Activated CD4-positive, alpha-beta memory T cell treated with anti-CD3 and anti-CD28 coated beads, Interleukin-2, amount 10 ng/mL, durations not matched to agents 7 days and 5 days (primary cell): ENCODE measurements around the gene ZBTB44. TPM values are rescaled to one million over a fixed set of nuclear protein-coding genes. Genes with fewer than 3 reads are reported as not detected.
"Not testable (repeated sequence)": the region's sequence is repeated elsewhere in the genome, so short reads cannot be mapped to it uniquely, and the experiment has no call there.

Experiments
- CTCF ChIA-PET: fragments of 350-600 bp; sonication (Branson Sonifier 250); formaldehyde crosslinking; loops from one replicate; lab custom pipeline; 2021; ENCODE audit warnings: antibody characterized with exemption, inconsistent platforms; lab: Charles Lee
- POLR2A ChIA-PET: fragments of 350-600 bp; sonication (Branson Sonifier 250); formaldehyde crosslinking; loops from one replicate; lab custom pipeline; 2021; ENCODE audit warnings: antibody characterized with exemption; lab: Charles Lee
- DNase-seq: peaks from one replicate; pipeline ENCODE4 v3.0.0-alpha.2; 2020
- H3K27ac Mint-ChIP-seq: one replicate; pipeline ENCODE4 v1.8.0; 2021; ENCODE audit warnings: mild to moderate bottlenecking, mixed read lengths
- H3K27me3 Mint-ChIP-seq: one replicate; pipeline ENCODE4 v1.8.0; 2021; ENCODE audit warnings: mixed read lengths
- H3K36me3 Mint-ChIP-seq: one replicate; pipeline ENCODE4 v1.8.0; 2021; ENCODE audit warnings: low read depth, mixed read lengths
- H3K4me1 Mint-ChIP-seq: one replicate; pipeline ENCODE4 v1.8.0; 2021; ENCODE audit warnings: mixed read lengths
- H3K4me3 Mint-ChIP-seq: one replicate; pipeline ENCODE4 v1.8.0; 2021; ENCODE audit warnings: mild to moderate bottlenecking, mixed read lengths
- H3K9me3 Mint-ChIP-seq: one replicate; pipeline ENCODE4 v1.8.0; 2021; ENCODE audit warnings: mixed read lengths
- total RNA-seq, 2 experiments: library from RNA; stranded (reverse); gene quantifications; one replicate each; pipeline ENCODE4 v1.2.3, GENCODE V29; 2021

Gene ZBTB44
- total RNA-seq, 2 experiments from 2014 or later, result 51.2 to 51.7 TPM

DNA sequence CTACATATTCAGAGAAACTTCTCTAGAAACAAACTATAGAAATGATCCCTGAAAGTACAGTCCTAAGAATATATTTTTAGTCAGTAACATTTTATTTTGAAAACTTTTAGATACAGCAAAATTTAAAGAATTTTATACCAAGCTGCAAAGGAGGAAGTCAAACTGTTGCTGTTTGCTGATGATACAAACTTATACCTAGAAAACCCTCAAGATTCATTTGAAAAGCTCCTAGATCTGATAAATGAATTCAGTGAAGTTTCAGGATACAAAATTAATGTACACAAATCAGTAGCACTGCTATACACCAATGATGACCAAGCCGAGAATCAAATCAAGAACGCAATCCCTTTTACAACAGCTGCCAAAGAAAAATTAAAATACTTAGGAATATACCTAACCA, 10.1 kb downstream of the ZBTB44 start:
- peak overlapping the region; percentile 10 for H3K27ac Mint-ChIP-seq
- H3K9me3 Mint-ChIP-seq, result peaks cover 17% of the 10 kb centered on the region
- H3K27me3 Mint-ChIP-seq, result no peaks in the 10 kb centered on the region
- no peak overlapping the region for H3K4me3 Mint-ChIP-seq
- peaks cover 52% of the 10 kb centered on the region for H3K4me1 Mint-ChIP-seq
- no peak for DNase-seq
- CTCF ChIA-PET, result no interaction called here
- POLR2A ChIA-PET, result interaction anchor here (0.6 to 2.3 kb wide), 5 partner anchors 8 to 450 kb away, joined by 3 to 16 read pairs (median 4); partner anchors contain the start of gene ZBTB44
- peaks cover 68% of the 10 kb centered on the region for H3K36me3 Mint-ChIP-seq

DNA sequence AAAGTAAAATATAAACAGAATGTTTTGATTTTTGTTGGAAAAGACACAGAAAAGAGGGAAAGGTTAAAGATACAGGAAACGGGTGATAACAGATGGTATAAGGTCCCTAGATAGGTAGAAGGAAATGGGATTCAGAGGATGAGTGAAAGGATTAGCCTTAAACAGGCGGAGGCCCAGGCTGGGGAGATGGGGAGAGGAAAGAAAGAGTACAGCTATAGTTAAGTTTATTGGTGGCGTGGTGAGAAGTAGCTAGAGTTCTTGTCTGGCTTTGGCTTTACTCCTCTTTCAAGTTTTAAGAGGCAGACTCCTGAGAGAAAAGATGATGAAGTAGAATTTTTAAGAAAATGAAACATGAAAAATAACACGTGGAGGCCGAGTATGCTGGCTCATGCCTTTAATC, 13.7 kb downstream of the ZBTB44 start:
- peaks cover 40% of the 10 kb centered on the region for H3K4me1 Mint-ChIP-seq
- no peak for DNase-seq
- POLR2A ChIA-PET, result interaction anchor here (0.6 kb wide), 1 partner anchor 61 kb away, joined by 3 read pairs; no protein-coding TSS in a partner anchor
- CTCF ChIA-PET, result no interaction called here
- no peaks in the 10 kb centered on the region for H3K27me3 Mint-ChIP-seq
- H3K27ac Mint-ChIP-seq, result no peak overlapping the region
- H3K4me3 Mint-ChIP-seq, result no peak overlapping the region
- peaks cover 12% of the 10 kb centered on the region for H3K9me3 Mint-ChIP-seq
- H3K36me3 Mint-ChIP-seq, result peaks cover 50% of the 10 kb centered on the region

DNA sequence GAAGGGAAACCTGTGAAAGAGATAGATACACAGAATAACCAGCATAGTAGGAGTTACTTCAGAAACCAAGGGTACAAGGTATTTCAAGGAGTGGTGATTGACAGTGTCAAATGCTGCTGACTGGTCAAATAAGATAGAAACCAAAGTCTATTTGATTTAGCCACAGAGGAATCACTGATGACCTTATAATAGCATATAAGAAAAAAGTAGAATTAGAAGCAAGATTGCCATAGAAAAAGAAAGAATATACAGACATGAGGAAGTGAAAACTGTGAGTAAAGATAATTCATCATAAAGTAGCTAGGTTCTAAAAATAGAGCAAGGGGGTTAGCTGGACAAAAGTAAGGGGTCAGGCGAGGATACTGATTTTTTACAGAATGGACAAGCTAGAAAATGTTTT, 14.2 kb downstream of the ZBTB44 start:
- peaks cover 38% of the 10 kb centered on the region for H3K4me1 Mint-ChIP-seq
- no peak overlapping the region for H3K4me3 Mint-ChIP-seq
- H3K36me3 Mint-ChIP-seq, result peaks cover 47% of the 10 kb centered on the region
- no peaks in the 10 kb centered on the region for H3K27me3 Mint-ChIP-seq
- CTCF ChIA-PET, result interaction anchor here (0.6 kb wide), 1 partner anchor 17 kb away, joined by 3 read pairs; no protein-coding TSS in a partner anchor
- H3K27ac Mint-ChIP-seq, result no peak overlapping the region
- DNase-seq, result no peak
- H3K9me3 Mint-ChIP-seq, result peaks cover 12% of the 10 kb centered on the region
- POLR2A ChIA-PET, result interaction anchor here (0.6 kb wide), 1 partner anchor 61 kb away, joined by 3 read pairs; no protein-coding TSS in a partner anchor

DNA sequence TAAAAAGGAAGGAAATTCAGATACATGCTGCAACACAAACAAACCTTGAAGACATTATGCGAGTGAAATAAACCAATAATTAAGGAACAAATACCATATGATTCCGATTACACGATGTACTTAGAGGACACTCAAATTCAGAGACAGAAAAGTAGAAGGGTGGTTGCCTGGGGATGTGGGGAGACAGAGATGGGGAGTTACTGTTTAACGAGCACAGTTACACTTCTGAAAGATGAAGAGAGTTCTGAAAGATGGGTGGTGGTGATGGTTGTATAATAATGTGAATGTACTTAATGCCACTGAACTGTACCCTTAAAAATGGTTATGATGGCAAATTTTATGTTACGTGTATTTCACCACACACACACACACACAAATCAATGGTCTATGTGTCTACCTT, 14.7 kb downstream of the ZBTB44 start:
- peaks cover 47% of the 10 kb centered on the region for H3K36me3 Mint-ChIP-seq
- H3K4me3 Mint-ChIP-seq, result no peak overlapping the region
- no peak for DNase-seq
- peaks cover 35% of the 10 kb centered on the region for H3K4me1 Mint-ChIP-seq
- CTCF ChIA-PET, result interaction anchor here (0.6 kb wide), 1 partner anchor 16 kb away, joined by 3 read pairs; no protein-coding TSS in a partner anchor
- peaks cover 6% of the 10 kb centered on the region for H3K9me3 Mint-ChIP-seq
- POLR2A ChIA-PET, result no interaction called here
- H3K27ac Mint-ChIP-seq, result no peak overlapping the region
- no peaks in the 10 kb centered on the region for H3K27me3 Mint-ChIP-seq

DNA sequence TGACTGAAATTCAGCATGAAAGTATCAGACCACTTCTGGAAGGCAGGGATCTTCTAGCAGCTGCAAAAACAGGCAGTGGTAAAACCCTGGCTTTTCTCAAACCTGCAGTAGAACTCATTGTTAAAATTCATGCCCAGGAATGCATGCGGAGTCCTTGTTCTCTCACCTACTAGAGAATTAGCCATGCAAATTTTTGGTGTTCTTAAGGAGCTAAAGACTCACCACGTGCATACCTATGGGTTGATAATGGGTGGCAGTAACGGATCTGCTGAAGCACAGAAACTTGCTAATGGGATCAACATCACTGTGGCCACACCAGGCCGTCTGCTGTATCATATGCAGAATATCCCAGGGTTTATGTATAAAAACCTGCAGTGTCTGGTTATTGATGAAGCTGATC, 19.1 kb downstream of the ZBTB44 start:
- Mint-ChIP-seq H3K9me3 (peaks cover 2% of the 10 kb centered on the region), H3K4me1 (peaks cover 13% of the 10 kb centered on the region), H3K4me3 (no peak overlapping the region), H3K36me3 (peaks cover 31% of the 10 kb centered on the region), H3K27me3 (no peaks in the 10 kb centered on the region), H3K27ac (no peak overlapping the region)
- ChIA-PET POLR2A (no interaction called here), CTCF (interaction anchor here (1.0 to 1.4 kb wide), 2 partner anchors 12 to 83 kb away, joined by 4 read pairs; no protein-coding TSS in a partner anchor)
- DNase-seq, result no peak

DNA sequence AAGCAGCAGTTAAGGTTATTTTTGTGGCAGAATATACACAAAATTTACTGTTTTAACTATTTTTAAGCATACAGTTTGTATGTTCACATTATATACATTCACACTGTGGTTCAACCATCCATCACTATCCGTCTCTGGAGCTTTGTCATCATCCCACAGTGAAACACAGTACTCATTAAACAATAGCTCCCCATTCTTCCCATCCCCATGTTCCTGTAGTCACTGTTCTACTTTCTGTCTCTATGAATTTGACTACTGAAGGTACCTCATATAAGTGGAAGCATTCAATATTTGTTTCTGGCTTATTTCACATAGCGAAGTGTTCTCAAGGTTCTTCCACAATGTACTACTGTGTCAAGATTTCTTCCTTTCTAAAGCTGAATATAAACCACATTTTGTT, 32.6 kb downstream of the ZBTB44 start:
- no peak overlapping the region for H3K4me3 Mint-ChIP-seq
- peaks cover 14% of the 10 kb centered on the region for H3K4me1 Mint-ChIP-seq
- CTCF ChIA-PET, result interaction anchor here (0.6 kb wide), 1 partner anchor 53 kb away, joined by 3 read pairs; no protein-coding TSS in a partner anchor
- no peak for DNase-seq
- peaks cover 9% of the 10 kb centered on the region for H3K9me3 Mint-ChIP-seq
- H3K27ac Mint-ChIP-seq, result no peak overlapping the region
- POLR2A ChIA-PET, result no interaction called here
- peaks cover 30% of the 10 kb centered on the region for H3K36me3 Mint-ChIP-seq
- no peaks in the 10 kb centered on the region for H3K27me3 Mint-ChIP-seq

DNA sequence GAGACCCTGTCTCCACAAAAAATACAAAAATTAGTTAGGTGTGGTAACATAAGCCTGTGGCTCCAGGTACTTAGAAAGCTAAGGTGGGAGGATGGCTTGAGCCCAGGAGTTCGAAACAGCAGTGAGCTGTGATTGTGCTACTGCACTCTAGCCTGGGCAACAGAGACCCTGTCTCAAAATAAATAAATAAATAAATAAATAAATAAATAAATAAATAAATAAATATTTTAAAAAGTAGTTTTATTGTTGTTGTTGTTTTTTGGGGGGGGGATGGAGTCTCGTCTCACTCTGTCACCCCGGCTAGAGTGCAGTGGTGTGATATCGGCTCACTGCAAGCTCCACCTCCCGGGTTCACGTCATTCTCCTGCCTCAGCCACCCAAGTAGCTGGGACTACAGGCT, 33.4 kb downstream of the ZBTB44 start:
- H3K27ac Mint-ChIP-seq, POLR2A ChIA-PET, H3K9me3 Mint-ChIP-seq, H3K4me3 Mint-ChIP-seq, CTCF ChIA-PET, H3K27me3 Mint-ChIP-seq, DNase-seq: not testable (repeated sequence)
- peaks cover 14% of the 10 kb centered on the region for H3K4me1 Mint-ChIP-seq
- H3K36me3 Mint-ChIP-seq, result peaks cover 28% of the 10 kb centered on the region

DNA sequence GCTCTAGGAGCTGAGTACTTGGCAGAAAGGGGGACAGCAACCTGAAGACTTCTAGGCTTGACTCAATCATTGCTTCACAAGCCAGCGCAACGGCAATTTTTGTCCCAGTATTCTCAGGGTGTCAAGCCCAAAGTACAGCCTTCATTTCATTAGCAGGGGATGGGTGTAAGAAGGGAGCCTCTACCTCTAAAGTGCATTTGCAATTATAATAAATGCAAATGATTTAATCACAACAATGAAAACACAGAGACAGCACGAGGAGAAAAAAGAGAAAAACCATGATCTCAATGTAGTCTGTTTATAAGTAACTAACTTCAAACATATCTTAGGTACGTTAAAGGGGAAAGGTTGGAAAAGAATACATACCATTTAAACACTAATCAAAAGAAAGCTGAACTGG, 34.7 kb downstream of the ZBTB44 start:
- Mint-ChIP-seq H3K27me3 (no peaks in the 10 kb centered on the region), H3K9me3 (peaks cover 9% of the 10 kb centered on the region), H3K4me1 (peaks cover 14% of the 10 kb centered on the region), H3K36me3 (peaks cover 22% of the 10 kb centered on the region), H3K4me3 (no peak overlapping the region), H3K27ac (no peak overlapping the region)
- POLR2A ChIA-PET, result no interaction called here
- no peak for DNase-seq
- CTCF ChIA-PET, result no interaction called here

DNA sequence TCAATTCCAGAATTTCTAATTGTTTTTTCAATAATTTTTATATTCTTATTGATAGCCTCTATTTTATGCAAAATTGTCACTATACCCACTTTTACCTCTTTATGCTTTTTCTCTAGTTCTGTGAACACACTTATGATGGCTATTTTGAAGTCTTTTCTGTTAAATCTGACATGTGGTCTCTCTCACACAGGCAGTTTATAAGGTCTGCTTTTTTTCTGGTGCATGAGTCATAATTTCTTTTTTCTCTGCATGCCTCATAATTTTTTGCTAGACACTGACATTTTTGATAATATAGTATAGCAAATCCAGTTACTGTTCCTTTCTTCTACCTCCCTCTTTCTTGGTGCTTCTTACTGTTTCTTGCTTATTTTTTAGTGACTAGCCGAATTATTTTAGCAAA, 36.0 kb downstream of the ZBTB44 start:
- Mint-ChIP-seq H3K4me1 (peaks cover 14% of the 10 kb centered on the region), H3K4me3 (no peak overlapping the region), H3K9me3 (peaks cover 9% of the 10 kb centered on the region), H3K36me3 (peaks cover 20% of the 10 kb centered on the region), H3K27ac (no peak overlapping the region), H3K27me3 (no peaks in the 10 kb centered on the region)
- ChIA-PET CTCF (no interaction called here), POLR2A (no interaction called here)
- no peak for DNase-seq

DNA sequence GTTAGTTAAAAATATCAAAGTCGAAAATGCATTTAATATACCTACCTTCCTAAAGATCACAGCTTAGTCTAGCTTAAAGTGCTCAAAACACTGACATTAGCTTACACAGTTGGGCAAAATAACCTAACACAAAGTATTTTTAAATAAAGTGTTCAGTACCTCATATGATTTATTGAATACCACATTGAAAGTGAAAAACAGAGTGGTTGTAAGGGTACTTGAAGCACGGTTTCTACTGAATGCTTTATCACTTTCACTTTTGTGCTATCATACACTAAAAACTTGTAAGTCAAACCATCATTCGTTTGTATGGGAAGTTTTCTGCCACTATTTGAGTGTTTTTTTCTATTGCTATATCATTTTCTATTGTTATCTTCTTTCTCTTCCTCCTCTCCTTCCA, 36.6 kb downstream of the ZBTB44 start:
- ChIA-PET POLR2A (no interaction called here), CTCF (interaction anchor here (0.9 kb wide), 1 partner anchor 14 kb away, joined by 3 read pairs; no protein-coding TSS in a partner anchor)
- Mint-ChIP-seq H3K27ac (no peak overlapping the region), H3K9me3 (peaks cover 9% of the 10 kb centered on the region), H3K4me3 (no peak overlapping the region), H3K36me3 (peaks cover 20% of the 10 kb centered on the region), H3K27me3 (no peaks in the 10 kb centered on the region), H3K4me1 (peaks cover 14% of the 10 kb centered on the region)
- DNase-seq, result no peak

DNA sequence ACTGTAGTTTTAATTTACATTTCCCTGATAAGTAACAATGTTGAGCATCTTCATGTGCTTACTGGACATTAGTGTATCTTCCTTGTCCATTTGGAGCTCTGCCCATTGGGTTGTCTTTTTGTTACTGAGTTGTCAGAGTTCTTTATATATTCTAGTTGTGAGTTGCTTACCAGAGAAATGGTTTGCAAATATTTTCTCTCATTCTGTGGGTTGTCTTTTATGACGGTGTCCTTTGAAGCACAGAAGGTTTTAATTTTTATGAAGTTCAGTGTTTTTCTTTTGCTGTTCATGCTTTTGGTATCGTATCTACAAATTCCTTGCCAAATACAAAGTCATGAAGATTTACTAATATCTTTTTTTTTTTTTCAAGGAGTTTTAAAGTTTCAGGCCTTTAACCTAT, 42.4 kb downstream of the ZBTB44 start:
- Mint-ChIP-seq H3K27me3 (no peaks in the 10 kb centered on the region), H3K36me3 (peaks cover 7% of the 10 kb centered on the region), H3K4me1 (peaks cover 1% of the 10 kb centered on the region), H3K27ac (no peak overlapping the region), H3K4me3 (no peak overlapping the region), H3K9me3 (no peaks in the 10 kb centered on the region)
- no peak for DNase-seq
- ChIA-PET POLR2A (no interaction called here), CTCF (no interaction called here)

DNA sequence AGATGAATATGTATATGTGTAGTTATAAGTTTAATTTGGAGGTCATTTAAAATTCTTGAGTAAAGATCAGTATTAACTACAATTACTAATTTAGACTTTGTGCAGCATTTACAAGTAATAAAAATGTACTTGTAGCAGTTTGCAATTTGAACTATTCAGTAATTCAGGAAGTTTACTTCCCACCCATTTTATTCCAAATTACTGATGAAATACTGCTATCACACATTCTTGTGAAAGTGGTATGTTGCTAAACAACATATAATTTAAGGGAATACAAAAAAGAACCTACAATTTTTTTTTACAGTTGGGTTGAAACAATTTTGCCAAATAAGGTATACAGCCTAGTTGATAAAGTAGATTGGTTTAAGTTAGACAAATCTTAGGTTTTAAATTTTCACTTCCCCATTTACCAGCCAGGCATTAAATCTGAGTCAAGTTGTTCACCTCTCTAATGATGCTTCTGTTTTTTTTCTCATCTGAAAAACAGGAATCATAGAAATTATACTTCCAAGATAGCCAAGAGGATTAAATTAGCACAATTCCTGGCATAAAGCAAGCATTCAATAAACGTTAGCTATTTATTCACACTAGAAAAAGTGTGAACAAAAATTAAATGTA, 45.3 kb downstream of the ZBTB44 start:
- ChIA-PET POLR2A (no interaction called here), CTCF (interaction anchor here (1.0 kb wide), 1 partner anchor 25 kb away, joined by 3 read pairs; no protein-coding TSS in a partner anchor)
- no peak overlapping the region for H3K27ac Mint-ChIP-seq
- DNase-seq, result no peak
- H3K27me3 Mint-ChIP-seq, result no peaks in the 10 kb centered on the region
- no peak overlapping the region for H3K4me3 Mint-ChIP-seq
- peaks cover 14% of the 10 kb centered on the region for H3K36me3 Mint-ChIP-seq
- H3K4me1 Mint-ChIP-seq, result peaks cover 9% of the 10 kb centered on the region
- no peaks in the 10 kb centered on the region for H3K9me3 Mint-ChIP-seq

DNA sequence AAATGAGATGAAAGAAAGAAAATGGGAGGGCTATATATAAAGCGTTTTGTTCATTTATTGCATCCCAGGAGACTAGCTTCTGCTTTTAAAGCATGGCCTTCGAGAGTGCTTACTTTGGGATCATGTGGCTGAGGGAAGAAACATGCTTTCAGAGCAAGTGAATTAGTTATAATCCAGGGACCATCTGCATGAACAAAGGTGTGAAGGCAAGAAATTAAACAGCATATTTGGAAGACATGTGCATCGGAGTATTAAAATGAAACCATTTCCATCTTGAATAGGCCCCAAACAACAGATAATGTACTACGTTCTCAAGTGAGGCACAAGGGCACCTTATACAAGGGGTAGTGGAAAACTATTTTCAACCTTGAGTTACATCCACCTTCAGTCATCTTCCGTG, 51.4 kb downstream of the ZBTB44 start:
- CTCF ChIA-PET, result no interaction called here
- peaks cover 55% of the 10 kb centered on the region for H3K36me3 Mint-ChIP-seq
- no peak for DNase-seq

More for the DNA sequence above, 51.4 kb downstream of the ZBTB44 start:
- no peak overlapping the region for H3K4me3 Mint-ChIP-seq
- no peaks in the 10 kb centered on the region for H3K27me3 Mint-ChIP-seq
- H3K9me3 Mint-ChIP-seq, result peaks cover 5% of the 10 kb centered on the region
- H3K27ac Mint-ChIP-seq, result no peak overlapping the region
- H3K4me1 Mint-ChIP-seq, result peaks cover 14% of the 10 kb centered on the region
- POLR2A ChIA-PET, result no interaction called here
